Cardiac muscle cell (in vitro differentiated cells and primary cell): Measurements from ENCODE around the gene ARL10. TPM values are rescaled to one million over a fixed set of nuclear protein-coding genes. Genes with fewer than 3 reads are reported as not detected.

Source experiments
- polyA plus RNA-seq: library from polyadenylated mRNA; unstranded; fragments of >200 nt; fragmentation: Nextera tagmentation; extraction: Ambion mirVana; gene quantifications from 2 replicates; pipeline ENCODE4 v1.2.1, GENCODE V29; 2016
- total RNA-seq: library from RNA; depleted of rRNA; stranded (reverse); fragments of >200 nt; gene quantifications from 2 replicates; pipeline ENCODE4 v1.2.3, GENCODE V29; 2016

ARL10 gene
- total and polyA plus RNA-seq, 2 experiments from 2014 or later = 7.8 to 29.5 TPM

Other genes with a start within 250 kb of the ARL10 start
- 17.0 and 18.7 TPM in 2 replicates for gene SIMC1, start 127.1 kb upstream of the ARL10 start, total RNA-seq
- gene SIMC1, start 127.1 kb upstream of the ARL10 start, polyA plus RNA-seq = 21.4 and 33.1 TPM in 2 replicates
- gene KIAA1191, start 3.7 kb upstream of the ARL10 start, total RNA-seq = 118 and 160 TPM in 2 replicates
- gene KIAA1191, start 3.7 kb upstream of the ARL10 start, polyA plus RNA-seq = 125 and 134 TPM in 2 replicates
- 11.5 and 18.0 TPM in 2 replicates for gene NOP16, start 23.1 kb downstream of the ARL10 start, total RNA-seq
- gene NOP16, start 23.1 kb downstream of the ARL10 start, polyA plus RNA-seq = 52.0 and 56.7 TPM in 2 replicates
- 203 and 313 TPM in 2 replicates for gene HIGD2A, start 23.3 kb downstream of the ARL10 start, total RNA-seq
- gene HIGD2A, start 23.3 kb downstream of the ARL10 start, polyA plus RNA-seq = 273 and 388 TPM in 2 replicates
- 187 and 224 TPM in 2 replicates for gene CLTB, start 51.1 kb downstream of the ARL10 start, total RNA-seq
- 159 and 222 TPM in 2 replicates for gene CLTB, start 51.1 kb downstream of the ARL10 start, polyA plus RNA-seq
- 24.0 and 26.1 TPM in 2 replicates for gene FAF2, start 82.9 kb downstream of the ARL10 start, total RNA-seq
- 29.0 and 29.8 TPM in 2 replicates for gene FAF2, start 82.9 kb downstream of the ARL10 start, polyA plus RNA-seq
- 45.5 and 77.6 TPM in 2 replicates for gene RNF44, start 171.9 kb downstream of the ARL10 start, total RNA-seq
- 16.1 and 29.1 TPM in 2 replicates for gene RNF44, start 171.9 kb downstream of the ARL10 start, polyA plus RNA-seq
- gene CDHR2, start 183.9 kb downstream of the ARL10 start, total RNA-seq = 0.07 and 0.60 TPM in 2 replicates
- gene CDHR2, start 183.9 kb downstream of the ARL10 start, polyA plus RNA-seq = 0.59 and 1.4 TPM in 2 replicates
- gene GPRIN1, start 244.7 kb downstream of the ARL10 start, total RNA-seq = 0.27 and 0.63 TPM in 2 replicates
- gene GPRIN1, start 244.7 kb downstream of the ARL10 start, polyA plus RNA-seq = 0.79 TPM in 2 replicates